K562 (cell line): ENCODE data around the gene PLPPR2.

Experiments
- L3MBTL2 ChIP-seq: fragments of 450-650 bp; IDR thresholded peaks from 2 replicates; pipeline ENCODE4 v1.6.1; 2016; ENCODE audit warnings: mild to moderate bottlenecking, moderate library complexity
- POLR2AphosphoS5 ChIP-seq: IDR thresholded peaks from 2 replicates; pipeline ENCODE4 v1.6.1; 2011; ENCODE audit warnings: mild to moderate bottlenecking, low read depth, low read length, moderate library complexity; ENCODE audit not compliant: control insufficient read depth, insufficient read depth
- PREB ChIP-seq: sonication (generic); formaldehyde crosslinking; IDR thresholded peaks from 2 replicates; pipeline ENCODE4 v1.8.1; 2023; ENCODE audit warnings: mild to moderate bottlenecking, missing genetic modification reagents
- ZNF140 ChIP-seq: fragments of 250-450 bp; sonication (Bioruptor Pico); IDR thresholded peaks from 2 replicates; pipeline ENCODE4 v1.8.0; 2021; ENCODE audit warnings: moderate library complexity, mild to moderate bottlenecking, inconsistent platforms
- ZSCAN32 ChIP-seq: fragments of 450-650 bp; formaldehyde crosslinking; IDR thresholded peaks from 2 replicates; pipeline ENCODE4 v1.4.0; 2020; ENCODE audit warnings: mild to moderate bottlenecking, moderate library complexity

GRCh38 chr19:11306337-11306736, 48.9 kb upstream of the PLPPR2 start:
- TF ChIP-seq PREB (CRISPR knock-in tag) (no peak), ZSCAN32 (CRISPR knock-in tag) (no peak), ZNF140 (no peak), POLR2AphosphoS5 (no peak), L3MBTL2 (no peak)
